Common myeloid progenitor, CD34-positive (primary cell): Measurements from ENCODE around the gene RAB11FIP3.
A peak's percentile ranks its signal among the peaks of the same experiment; 100 is the strongest.

Experiments used
- CTCF ChIA-PET: fragments of 350-600 bp; sonication (Branson Sonifier 250); formaldehyde crosslinking; loops from one replicate; lab custom pipeline; 2021; ENCODE audit warnings: antibody characterized with exemption; lab: Charles Lee
- POLR2A ChIA-PET: fragments of 350-600 bp; sonication (Branson Sonifier 250); formaldehyde crosslinking; loops from one replicate; lab custom pipeline; 2021; ENCODE audit warnings: antibody characterized with exemption; lab: Charles Lee
- DNase-seq, 3 donors: peaks; one replicate each; pipeline versions ENCODE4 v3.0.0 to v3.0.0-alpha.2; 2013
- H3K27ac ChIP-seq, 2 experiments: 1 replicate in 1 of 2; 2 replicates in 1 of 2; pipeline ENCODE4 v1.7.0; 2013; ENCODE audit warnings: inconsistent platforms in 2 of 2, low read length in 2 of 2, mild to moderate bottlenecking in 2 of 2, low read depth in 1 of 2, moderate library complexity in 1 of 2; ENCODE audit not compliant: severe bottlenecking in 2 of 2, insufficient read depth in 1 of 2, poor library complexity in 1 of 2
- H3K27me3 ChIP-seq, 5 experiments: replicated peaks in 2 of 5; 1 replicate in 3 of 5; 2 replicates in 2 of 5; pipeline versions ENCODE4 v1.6.1 to v1.7.0; 2013; ENCODE audit warnings: low read length in 4 of 5, mild to moderate bottlenecking in 2 of 5, moderate library complexity in 2 of 5, inconsistent platforms in 1 of 5; ENCODE audit not compliant: insufficient read depth in 5 of 5, control insufficient read depth in 4 of 5
- H3K36me3 ChIP-seq, 4 experiments: 1 replicate in 2 of 4; 2 replicates in 2 of 4; pipeline versions ENCODE4 v1.6.1 to v1.7.0; 2013; ENCODE audit warnings: low read length in 3 of 4, control low read depth in 1 of 4, mild to moderate bottlenecking in 1 of 4; ENCODE audit not compliant: control insufficient read depth in 4 of 4, insufficient read depth in 4 of 4
- H3K4me1 ChIP-seq, 4 experiments: 1 replicate in 3 of 4; 2 replicates in 1 of 4; pipeline versions ENCODE4 v1.6.1 to v1.7.1; 2013; ENCODE audit warnings: low read length in 3 of 4, mild to moderate bottlenecking in 3 of 4, control low read depth in 1 of 4, inconsistent platforms in 1 of 4, moderate library complexity in 1 of 4; ENCODE audit not compliant: control insufficient read depth in 4 of 4, insufficient read depth in 4 of 4; ENCODE audit errors: control extremely low read depth in 1 of 4
- H3K4me3 ChIP-seq, 7 experiments: 1 replicate in 4 of 7; 2 replicates in 3 of 7; pipeline versions ENCODE4 v1.5.1 to v1.7.0; 2013; ENCODE audit warnings: mild to moderate bottlenecking in 7 of 7, low read length in 6 of 7, moderate library complexity in 6 of 7, inconsistent platforms in 2 of 7, low read depth in 2 of 7, control low read depth in 1 of 7; ENCODE audit not compliant: insufficient read depth in 4 of 7, control insufficient read depth in 1 of 7; ENCODE audit errors: extremely low read depth in 1 of 7
- H3K9me3 ChIP-seq, 5 experiments: 1 replicate in 4 of 5; 2 replicates in 1 of 5; pipeline versions ENCODE4 v1.6.1 to v1.7.1; 2013; ENCODE audit warnings: low read length in 4 of 5, mild to moderate bottlenecking in 2 of 5, inconsistent platforms in 1 of 5, low read depth in 1 of 5, moderate library complexity in 1 of 5; ENCODE audit not compliant: control insufficient read depth in 4 of 5, insufficient read depth in 2 of 5; ENCODE audit errors: control extremely low read depth in 1 of 5
- WGBS: methylation state at CpG from one replicate; pipeline ENCODE4 v1.1.5; 2013; ENCODE audit not compliant: insufficient coverage; 5-methylcytosine and 5-hydroxymethylcytosine counted together

Gene RAB11FIP3

GRCh38 chr16:558298-559020 is 133.0 kb downstream of the RAB11FIP3 start:
- H3K4me3 ChIP-seq: no peak overlapping the region
- POLR2A ChIA-PET: interaction anchor here (0.5 to 1.2 kb wide), 2 partner anchors 10 to 13 kb away, joined by 3 to 7 read pairs; no protein-coding TSS in a partner anchor
- no peaks in the 10 kb centered on the region for H3K9me3 ChIP-seq
- CTCF ChIA-PET: interaction anchor here (1.5 kb wide), 1 partner anchor 14 kb away, joined by 6 read pairs; no protein-coding TSS in a partner anchor
- H3K27me3 ChIP-seq: peaks cover 0 to 44% (median 9%) of the 10 kb centered on the region in 5 experiments
- H3K4me1 ChIP-seq: peaks cover 0 to 25% (median 15%) of the 10 kb centered on the region in 4 experiments
- H3K27ac ChIP-seq: no peak overlapping the region
- 61% methylated on average over 20 of the region's 22 CpGs for WGBS
- peaks cover 0 to 6% (median 1%) of the 10 kb centered on the region in 4 experiments for H3K36me3 ChIP-seq
- no peak for DNase-seq

- 96% methylated on average over 10 of the region's 15 CpGs for WGBS
- DNase-seq: no peak
- H3K9me3 ChIP-seq: no peaks in the 10 kb centered on the region
- H3K4me1 ChIP-seq: peaks cover 0 to 25% (median 15%) of the 10 kb centered on the region in 4 experiments
- CTCF ChIA-PET: interaction anchor here (1.5 kb wide), 1 partner anchor 13 kb away, joined by 6 read pairs; no protein-coding TSS in a partner anchor
- no peak overlapping the region for H3K27ac ChIP-seq
- POLR2A ChIA-PET: interaction anchor here (1.2 kb wide), 1 partner anchor 10 kb away, joined by 3 read pairs; no protein-coding TSS in a partner anchor
- peaks cover 0 to 2% (median 0%) of the 10 kb centered on the region in 4 experiments for H3K36me3 ChIP-seq
- H3K4me3 ChIP-seq: no peak overlapping the region
- H3K27me3 ChIP-seq: peaks cover 0 to 44% (median 9%) of the 10 kb centered on the region in 5 experiments
Measured at GRCh38 chr16:559021-559380, 133.6 kb downstream of the RAB11FIP3 start.

- Histone ChIP-seq H3K27me3 (peaks cover 0 to 44% (median 9%) of the 10 kb centered on the region in 5 experiments), H3K27ac (no peak overlapping the region), H3K9me3 (no peaks in the 10 kb centered on the region), H3K36me3 (no peaks in the 10 kb centered on the region), H3K4me3 (peak overlapping the region in 1 of 7 experiments; percentile 11), H3K4me1 (peaks cover 0 to 25% (median 15%) of the 10 kb centered on the region in 4 experiments)
- ChIA-PET POLR2A (no interaction called here), CTCF (no interaction called here)
- DNase-seq: no peak
- WGBS: 18% methylated on average over 39 of the region's 62 CpGs
Measured at GRCh38 chr16:559411-560203, 134.2 kb downstream of the RAB11FIP3 start.

- under 1% methylated on average over 47 of the region's 84 CpGs for WGBS
- CTCF ChIA-PET: no interaction called here
- peaks cover 0 to 44% (median 9%) of the 10 kb centered on the region in 5 experiments for H3K27me3 ChIP-seq
Measured at GRCh38 chr16:560204-560700, 134.8 kb downstream of the RAB11FIP3 start, which contains the start of gene PRR35. TSS of gene PRR35 (plus strand) at chr16:560394. CDS start at chr16:563295, 2,901 bp downstream.

GRCh38 chr16:560701-561412 is 135.4 kb downstream of the RAB11FIP3 start:
- peaks cover 0 to 44% (median 9%) of the 10 kb centered on the region in 5 experiments for H3K27me3 ChIP-seq
- 39% methylated on average over 20 of the region's 54 CpGs for WGBS

More at GRCh38 chr16:560204-560700, 134.8 kb downstream of the RAB11FIP3 start, which contains the start of gene PRR35:
- H3K36me3 ChIP-seq: no peaks in the 10 kb centered on the region
- H3K27ac ChIP-seq: no peak within 1 kb of the TSS
- peaks cover 0 to 25% (median 16%) of the 10 kb centered on the region in 4 experiments for H3K4me1 ChIP-seq
- peak within 1 kb of the TSS in 1 of 7 experiments; percentile 36 for H3K4me3 ChIP-seq
- POLR2A ChIA-PET: no interaction called here
- H3K9me3 ChIP-seq: no peaks in the 10 kb centered on the region
- no peak for DNase-seq

GRCh38 chr16:561413-561794 is 136.0 kb downstream of the RAB11FIP3 start:
- ChIA-PET POLR2A (no interaction called here), CTCF (no interaction called here)
- WGBS: 87% methylated on average over 14 of the region's 15 CpGs
- no peaks in the 10 kb centered on the region for H3K9me3 ChIP-seq
- H3K4me1 ChIP-seq: peaks cover 0 to 31% (median 25%) of the 10 kb centered on the region in 4 experiments
- H3K27me3 ChIP-seq: peaks cover 0 to 44% (median 9%) of the 10 kb centered on the region in 5 experiments
- H3K4me3 ChIP-seq: no peak overlapping the region
- no peaks in the 10 kb centered on the region for H3K36me3 ChIP-seq
- DNase-seq: no peak
- H3K27ac ChIP-seq: no peak overlapping the region

More at GRCh38 chr16:560701-561412, 135.4 kb downstream of the RAB11FIP3 start:
- Histone ChIP-seq H3K9me3 (no peaks in the 10 kb centered on the region), H3K27ac (no peak overlapping the region), H3K4me3 (no peak overlapping the region), H3K36me3 (no peaks in the 10 kb centered on the region), H3K4me1 (peaks cover 0 to 25% (median 19%) of the 10 kb centered on the region in 4 experiments)
- CTCF ChIA-PET: interaction anchor here (0.6 kb wide), 1 partner anchor 314 kb away, joined by 3 read pairs; no protein-coding TSS in a partner anchor
- POLR2A ChIA-PET: no interaction called here
- DNase-seq: no peak
